RWPE1 (cell line): ENCODE data around the gene ITPK1.

ENCODE experiments used
- CTCF ChIA-PET: fragments of 350-600 bp; sonication (Branson Sonifier 250); formaldehyde crosslinking; extraction: SDS; loops from one replicate; lab custom pipeline; 2021; lab: Yijun Ruan, JAX
- POLR2A ChIA-PET: fragments of 400-600 bp; formaldehyde crosslinking; extraction: SDS; loops from one replicate; lab custom pipeline; 2020; ENCODE audit warnings: antibody characterized with exemption; ENCODE audit not compliant: low non-redundant PET; lab: Yijun Ruan, JAX
- DNase-seq: peaks from one replicate; pipeline ENCODE4 v3.0.0; 2012; ENCODE audit warnings: low spot score
- H3K27ac ChIP-seq: fragments of 450-650 bp; 2 replicates; pipeline ENCODE4 v1.5.1; 2017
- TF ChIP-seq, protein P1 (sequence below): fragments of 450-650 bp; conservative IDR thresholded peaks from 2 replicates; pipeline ENCODE4 v1.5.1; 2017; ENCODE audit warnings: low read depth, mild to moderate bottlenecking

ITPK1 gene

DNA sequence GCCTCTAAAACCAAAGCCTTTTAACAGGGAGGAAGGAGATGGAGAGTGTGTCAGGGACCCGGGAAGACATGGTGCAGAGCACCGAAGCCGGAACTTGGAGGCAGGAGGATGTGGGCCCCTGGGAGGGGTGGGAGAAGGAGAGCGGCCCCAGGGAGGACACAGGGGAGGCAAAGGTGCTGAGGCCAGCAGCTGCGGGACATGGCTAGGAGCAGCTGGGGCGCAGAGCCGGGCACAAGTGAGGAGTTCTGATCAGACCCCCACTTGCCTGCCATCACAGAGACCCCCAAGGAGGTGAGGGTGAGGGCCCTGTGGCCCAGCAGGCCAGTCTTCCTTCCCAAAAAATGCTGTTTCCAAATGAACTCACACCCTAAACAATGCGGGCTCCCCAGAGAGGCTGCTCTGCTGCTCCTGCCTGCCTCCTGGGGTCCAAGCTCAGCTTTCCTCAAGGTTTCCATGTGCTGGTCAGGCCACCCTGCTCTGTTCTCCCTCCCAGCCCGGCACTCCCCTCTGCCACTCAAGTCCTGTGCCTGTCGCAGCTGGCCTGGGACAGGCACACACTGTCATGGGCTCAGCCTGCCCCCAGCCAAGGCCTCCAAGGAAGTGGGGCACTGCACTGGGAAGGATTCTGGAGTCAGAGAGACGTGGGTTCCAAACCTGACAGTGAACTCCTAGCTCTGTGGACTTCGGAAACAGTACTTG, 168.7 kb downstream of the ITPK1 start:
- H3K27ac ChIP-seq = peak overlapping the region; percentile 66
- TF ChIP-seq, protein P1, sequence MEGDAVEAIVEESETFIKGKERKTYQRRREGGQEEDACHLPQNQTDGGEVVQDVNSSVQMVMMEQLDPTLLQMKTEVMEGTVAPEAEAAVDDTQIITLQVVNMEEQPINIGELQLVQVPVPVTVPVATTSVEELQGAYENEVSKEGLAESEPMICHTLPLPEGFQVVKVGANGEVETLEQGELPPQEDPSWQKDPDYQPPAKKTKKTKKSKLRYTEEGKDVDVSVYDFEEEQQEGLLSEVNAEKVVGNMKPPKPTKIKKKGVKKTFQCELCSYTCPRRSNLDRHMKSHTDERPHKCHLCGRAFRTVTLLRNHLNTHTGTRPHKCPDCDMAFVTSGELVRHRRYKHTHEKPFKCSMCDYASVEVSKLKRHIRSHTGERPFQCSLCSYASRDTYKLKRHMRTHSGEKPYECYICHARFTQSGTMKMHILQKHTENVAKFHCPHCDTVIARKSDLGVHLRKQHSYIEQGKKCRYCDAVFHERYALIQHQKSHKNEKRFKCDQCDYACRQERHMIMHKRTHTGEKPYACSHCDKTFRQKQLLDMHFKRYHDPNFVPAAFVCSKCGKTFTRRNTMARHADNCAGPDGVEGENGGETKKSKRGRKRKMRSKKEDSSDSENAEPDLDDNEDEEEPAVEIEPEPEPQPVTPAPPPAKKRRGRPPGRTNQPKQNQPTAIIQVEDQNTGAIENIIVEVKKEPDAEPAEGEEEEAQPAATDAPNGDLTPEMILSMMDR = no peak
- POLR2A ChIA-PET = no interaction called here
- CTCF ChIA-PET = interaction anchor here (0.7 to 1.3 kb wide), 4 partner anchors 8 to 227 kb away, joined by 3 to 6 read pairs (median 4); no protein-coding TSS in a partner anchor
- DNase-seq = no peak

DNA sequence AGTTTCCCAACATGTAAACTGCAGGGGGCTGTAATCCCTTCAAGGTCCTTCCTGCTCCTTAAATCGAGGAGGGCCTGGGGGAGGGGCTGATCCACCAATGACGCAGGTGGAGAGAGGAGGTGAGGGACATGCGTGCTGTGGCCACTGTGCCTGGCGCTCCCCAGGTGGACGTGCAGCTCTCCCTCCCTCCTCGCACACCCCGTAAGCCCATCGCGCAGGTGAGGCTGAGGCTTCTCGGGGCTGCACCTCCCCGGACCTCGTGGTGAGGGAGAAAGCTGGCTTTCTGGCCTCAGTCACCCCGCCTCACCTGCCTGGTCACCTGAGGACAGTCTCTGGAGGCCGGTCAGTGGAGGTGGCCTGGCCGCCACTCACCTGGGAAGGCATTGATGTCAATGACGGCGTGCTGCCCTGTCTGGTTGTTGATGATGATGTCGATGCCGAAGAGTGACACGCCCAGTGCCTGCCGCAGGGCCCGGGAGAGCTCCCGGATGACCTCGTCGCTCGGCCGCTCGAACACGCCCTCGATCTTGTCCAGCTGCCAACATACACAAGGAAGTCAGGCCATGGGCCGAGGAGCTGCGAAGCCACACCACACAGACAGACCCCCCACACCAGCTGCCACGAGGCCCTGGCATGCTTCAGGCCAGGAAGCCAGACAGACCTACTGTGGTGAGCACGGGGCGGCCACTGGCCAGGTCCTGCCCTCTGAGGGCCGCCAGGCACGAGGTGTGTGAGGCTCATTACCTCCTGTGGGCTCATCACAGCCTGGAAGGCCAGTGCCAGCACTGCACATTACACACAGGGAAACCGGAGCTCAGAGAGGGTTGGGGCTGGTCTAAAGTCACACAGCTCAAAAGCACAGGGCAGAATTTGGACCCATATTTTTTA, 169.5 kb downstream of the ITPK1 start:
- TF ChIP-seq, protein P1 = no peak
- DNase-seq = peak; percentile 65
- H3K27ac ChIP-seq = peak overlapping the region; percentile 66
- ChIA-PET CTCF (interaction anchor here (0.8 to 1.3 kb wide), 5 partner anchors 9 to 193 kb away, joined by 3 to 6 read pairs (median 3); no protein-coding TSS in a partner anchor), POLR2A (no interaction called here)

DNA sequence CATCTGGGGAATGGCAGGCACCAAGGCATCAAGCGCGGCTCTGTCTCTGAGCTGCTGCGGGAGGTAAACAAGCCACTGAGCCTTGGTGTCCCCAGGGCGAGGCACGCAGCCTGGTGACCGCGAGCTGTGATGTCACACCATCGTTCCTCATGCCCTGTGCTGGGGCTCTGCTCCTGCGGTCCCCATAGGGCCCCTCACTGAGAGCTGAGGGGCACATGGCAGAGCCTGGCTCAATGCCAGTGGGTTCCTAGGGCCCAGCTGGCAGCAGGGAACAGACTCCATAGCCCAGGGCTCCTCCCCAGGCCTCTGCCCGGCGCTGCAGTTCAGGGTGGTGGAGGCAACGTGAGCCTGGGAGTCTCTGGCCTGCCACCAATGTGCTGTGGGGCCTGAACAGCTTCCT, 170.2 kb downstream of the ITPK1 start:
- ChIA-PET CTCF (interaction anchor here (0.6 to 0.8 kb wide), 3 partner anchors 168 to 221 kb away, joined by 3 to 4 read pairs (median 3); no protein-coding TSS in a partner anchor), POLR2A (interaction anchor here (0.5 kb wide), 1 partner anchor 211 kb away, joined by 4 read pairs; no protein-coding TSS in a partner anchor)
- TF ChIP-seq, protein P1 = no peak
- peak overlapping the region; percentile 66 for H3K27ac ChIP-seq
- no peak for DNase-seq

DNA sequence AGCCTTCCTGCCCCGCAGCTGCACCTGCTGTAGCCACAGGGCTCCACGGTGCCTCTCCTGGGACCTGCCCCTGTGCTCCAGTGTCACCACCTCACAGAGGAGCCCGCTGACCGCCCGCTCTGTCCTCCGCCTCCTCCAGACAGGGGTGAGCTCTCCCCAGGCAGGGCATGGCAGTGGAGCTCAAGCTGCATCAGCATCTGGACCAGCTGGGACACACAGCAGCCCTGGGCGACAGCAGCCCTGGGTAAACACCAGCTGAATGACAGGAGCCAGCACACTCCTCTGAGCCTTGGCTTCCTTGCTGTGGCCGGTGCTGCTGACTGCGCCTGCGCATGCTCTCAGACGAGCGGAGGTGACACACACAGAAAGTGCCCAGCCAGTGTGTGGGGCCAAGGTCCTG, 170.7 kb downstream of the ITPK1 start:
- TF ChIP-seq, protein P1 = no peak
- no peak for DNase-seq
- POLR2A ChIA-PET = interaction anchor here (0.5 kb wide), 1 partner anchor 211 kb away, joined by 4 read pairs; no protein-coding TSS in a partner anchor
- CTCF ChIA-PET = interaction anchor here (0.6 to 1.1 kb wide), 2 partner anchors 65 to 222 kb away, joined by 3 to 4 read pairs; no protein-coding TSS in a partner anchor
- H3K27ac ChIP-seq = peak overlapping the region; percentile 66

DNA sequence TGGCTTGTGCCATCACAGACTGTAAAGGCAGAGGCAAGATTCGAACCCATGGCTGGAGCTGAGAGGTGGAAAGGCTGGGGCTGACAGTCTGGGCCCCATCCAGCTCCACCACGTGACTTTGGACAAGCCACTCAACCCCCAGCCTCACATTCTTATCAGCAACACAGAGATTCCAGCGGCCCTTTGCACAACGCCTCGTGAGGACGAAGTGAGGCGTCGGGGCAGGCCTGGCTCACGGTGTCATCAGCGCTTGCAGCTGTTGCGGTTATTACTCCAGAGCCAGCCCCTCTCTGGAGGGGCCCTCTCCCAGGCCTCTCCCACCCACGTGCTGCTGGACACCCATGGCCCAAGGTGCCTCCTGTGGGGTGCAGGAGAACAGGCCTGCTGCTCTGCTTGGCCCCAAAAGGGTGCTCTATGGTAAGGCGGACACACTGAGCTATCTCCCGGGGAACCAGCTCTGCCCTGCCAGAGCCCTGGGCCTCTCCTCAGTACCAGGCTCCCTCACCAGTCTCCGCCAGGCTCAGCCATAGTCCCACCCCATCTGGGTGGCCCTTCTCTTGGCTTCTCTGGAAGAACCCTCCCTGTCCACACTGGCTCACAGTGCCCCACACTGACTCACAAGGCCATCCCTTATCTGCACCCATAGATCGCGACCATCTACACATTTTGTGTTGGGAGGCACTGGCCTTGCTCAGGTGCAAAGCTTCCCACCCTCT, 171.7 kb downstream of the ITPK1 start:
- no peak for DNase-seq
- POLR2A ChIA-PET = no interaction called here
- CTCF ChIA-PET = interaction anchor here (0.7 to 1.1 kb wide), 2 partner anchors 64 to 198 kb away, joined by 3 to 5 read pairs; no protein-coding TSS in a partner anchor
- TF ChIP-seq, protein P1 = no peak
- no peak overlapping the region for H3K27ac ChIP-seq
